GM13977 (cell line): Measurements from ENCODE around the gene BTN1A1.

Source experiments
- DNase-seq: peaks from one replicate; pipeline ENCODE4 v3.0.0; 2012; ENCODE audit warnings: low spot score
- CTCF ChIP-seq: IDR thresholded peaks from 2 replicates; pipeline ENCODE4 v1.5.1; 2012; ENCODE audit warnings: mild to moderate bottlenecking, control low read depth; ENCODE audit not compliant: insufficient read depth; ENCODE audit errors: extremely low read depth, missing control alignments
- in situ Hi-C: fragments of 300-500 bp; cut with MboI; formaldehyde crosslinking; loops from one replicate; pipeline ENCODE4 v1.12.0; 2022; ENCODE audit warnings: low sequenced_read_pairs, low pct_unique_long_range_greater_than_20kb, mixed read lengths, inconsistent platforms; ENCODE audit not compliant: unreplicated experiment

Gene BTN1A1

GRCh38 chr6:26537160-26537845 lies 37.2 kb downstream of the BTN1A1 start:
- no peak for TF ChIP-seq CTCF
- peak; percentile 71 for DNase-seq
- in situ Hi-C loops: no loop called here

GRCh38 chr6:26537846-26538571 lies 37.9 kb downstream of the BTN1A1 start, which contains the start of gene HMGN4:
TSS of gene HMGN4 (plus strand) at chr6:26538366. CDS start at chr6:26545207, 6,841 bp downstream.
- TF ChIP-seq CTCF: no peak
- in situ Hi-C loops: no loop called here
- DNase-seq: peak; percentile 78

DNA sequence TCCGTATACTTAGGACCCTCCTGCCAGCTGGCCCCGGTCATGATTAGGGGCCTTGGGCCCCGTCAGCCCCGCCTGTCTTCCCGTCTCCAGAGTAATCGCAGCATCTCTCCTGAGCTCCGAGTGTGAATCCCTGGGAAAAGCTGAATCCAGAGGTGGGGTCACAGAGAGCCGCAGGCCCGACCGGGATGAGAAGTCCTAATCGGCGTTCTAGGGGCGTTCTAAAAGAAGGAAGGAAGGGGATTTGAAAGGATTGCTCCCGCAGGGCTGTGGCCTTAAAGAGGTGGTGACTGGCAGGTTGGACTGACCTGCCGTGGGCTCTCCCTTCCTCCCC lies 38.4 kb downstream of the BTN1A1 start:
- no peak for DNase-seq
- TF ChIP-seq CTCF: no peak
- in situ Hi-C loops: no loop called here

DNA sequence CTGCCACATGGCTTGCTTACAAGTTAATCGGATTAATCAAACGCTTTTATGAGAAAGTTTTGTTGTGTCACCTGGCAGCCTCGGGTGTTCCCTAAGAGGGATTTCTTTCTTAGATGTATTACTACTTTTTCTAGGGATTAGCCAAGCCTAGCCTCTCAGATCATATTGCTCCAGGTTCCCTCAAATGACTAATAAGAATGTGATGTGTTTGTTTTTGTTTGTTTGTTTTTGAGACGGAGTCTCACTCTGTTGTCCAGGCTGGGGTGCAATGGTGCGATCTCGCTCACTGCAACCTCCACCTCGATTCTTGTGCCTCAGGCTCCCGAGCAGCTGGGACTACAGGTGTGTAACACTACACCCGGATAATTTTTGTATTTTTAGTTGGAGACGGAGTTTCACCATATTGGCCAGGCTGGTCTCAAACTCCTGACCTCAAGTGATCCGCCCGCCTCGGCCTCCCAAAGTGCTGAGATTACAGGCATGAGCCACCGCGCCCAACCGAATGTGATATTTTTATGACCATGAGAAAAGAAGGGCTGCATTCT lies 39.0 kb downstream of the BTN1A1 start:
- in situ Hi-C loops: no loop called here
- TF ChIP-seq CTCF: no peak
- no peak for DNase-seq

DNA sequence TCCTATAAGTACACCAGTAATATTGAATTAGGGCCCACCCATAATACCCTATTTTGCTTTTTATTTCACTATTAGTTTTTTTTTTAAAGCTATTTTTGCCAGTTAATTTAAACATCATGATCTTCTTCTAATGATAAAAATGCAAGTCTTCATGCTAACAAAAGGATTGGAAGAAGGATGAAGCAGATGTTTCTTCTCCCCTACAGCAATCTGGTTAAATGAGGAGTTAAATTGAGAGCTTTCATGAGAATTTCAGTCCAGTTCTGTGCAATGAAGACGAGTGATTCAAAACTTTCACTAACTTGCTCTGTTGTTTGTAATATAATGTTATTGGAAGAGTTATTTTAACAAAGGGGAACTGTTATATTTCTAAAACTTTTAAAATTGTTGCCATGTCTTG lies 41.5 kb downstream of the BTN1A1 start:
- DNase-seq: no peak
- no peak for TF ChIP-seq CTCF
- in situ Hi-C loops: no loop called here

DNA sequence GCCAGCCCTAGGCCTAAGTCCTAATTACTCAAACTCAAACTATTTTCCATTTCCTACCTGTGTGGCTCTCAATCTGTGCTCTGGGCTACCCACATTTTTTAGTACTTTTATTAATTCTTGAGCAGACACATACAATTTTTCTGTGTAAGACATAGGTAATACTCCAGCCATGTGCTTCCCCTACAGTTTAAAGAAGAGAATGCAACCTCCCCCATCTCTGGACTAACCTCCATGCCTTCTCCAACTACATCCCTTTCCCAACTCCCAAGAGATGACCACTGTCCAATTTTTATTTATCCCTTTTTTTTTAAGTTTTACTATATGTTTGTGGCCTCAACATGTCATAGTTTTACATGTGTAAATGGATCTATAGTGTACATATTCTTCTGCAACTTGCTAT lies 43.9 kb downstream of the BTN1A1 start:
- DNase-seq: no peak
- in situ Hi-C loops: no loop called here
- peak; percentile 45 for TF ChIP-seq CTCF
